Immature natural killer cell (primary cell): ENCODE data around the gene LRP1. TPM values are rescaled to one million over a fixed set of nuclear protein-coding genes. Genes with fewer than 3 reads are reported as not detected.
A peak's percentile ranks its signal among the peaks of the same experiment; 100 is the strongest.

Experiments
- DNase-seq, 3 donors: peaks; one replicate each; pipeline ENCODE4 v3.0.0; 2022; ENCODE audit warnings: mixed read lengths in 1 of 3
- H3K27ac Mint-ChIP-seq, 6 donors: one replicate each; pipeline ENCODE4 v1.8.0; 2020; ENCODE audit warnings: mixed read lengths in 6 of 6, mild to moderate bottlenecking in 5 of 6, inconsistent platforms in 4 of 6, moderate library complexity in 3 of 6
- H3K27me3 Mint-ChIP-seq, 3 donors: one replicate each; pipeline ENCODE4 v1.8.0; 2020 to 2021; ENCODE audit warnings: low read depth in 3 of 3, mild to moderate bottlenecking in 3 of 3, mixed read lengths in 3 of 3, moderate library complexity in 3 of 3, inconsistent platforms in 1 of 3
- H3K36me3 Mint-ChIP-seq, 3 donors: one replicate each; pipeline ENCODE4 v1.8.0; 2020; ENCODE audit warnings: mixed read lengths in 3 of 3, inconsistent platforms in 2 of 3, mild to moderate bottlenecking in 2 of 3
- H3K4me1 Mint-ChIP-seq, 2 donors: one replicate each; pipeline ENCODE4 v1.8.0; 2020; ENCODE audit warnings: inconsistent platforms in 2 of 2, mild to moderate bottlenecking in 2 of 2, mixed read lengths in 2 of 2, moderate library complexity in 1 of 2
- H3K4me3 Mint-ChIP-seq, 5 donors: one replicate each; pipeline ENCODE4 v1.8.0; 2020; ENCODE audit warnings: mild to moderate bottlenecking in 5 of 5, mixed read lengths in 5 of 5, inconsistent platforms in 3 of 5, moderate library complexity in 3 of 5
- H3K9me3 Mint-ChIP-seq, 6 donors: one replicate each; pipeline ENCODE4 v1.8.0; 2020; ENCODE audit warnings: mild to moderate bottlenecking in 6 of 6, mixed read lengths in 6 of 6, inconsistent platforms in 4 of 6, moderate library complexity in 3 of 6
- polyA plus RNA-seq, 3 donors: library from polyadenylated mRNA; unstranded; fragments of 300-500 nt; fragmentation: Illumina TruSeq; gene quantifications; one replicate each; pipeline ENCODE4 v1.2.3, GENCODE V29; 2021

The LRP1 gene
- polyA plus RNA-seq, 3 donors from 2014 or later = 0.08 to 0.22 TPM; not detected in 1

DNA sequence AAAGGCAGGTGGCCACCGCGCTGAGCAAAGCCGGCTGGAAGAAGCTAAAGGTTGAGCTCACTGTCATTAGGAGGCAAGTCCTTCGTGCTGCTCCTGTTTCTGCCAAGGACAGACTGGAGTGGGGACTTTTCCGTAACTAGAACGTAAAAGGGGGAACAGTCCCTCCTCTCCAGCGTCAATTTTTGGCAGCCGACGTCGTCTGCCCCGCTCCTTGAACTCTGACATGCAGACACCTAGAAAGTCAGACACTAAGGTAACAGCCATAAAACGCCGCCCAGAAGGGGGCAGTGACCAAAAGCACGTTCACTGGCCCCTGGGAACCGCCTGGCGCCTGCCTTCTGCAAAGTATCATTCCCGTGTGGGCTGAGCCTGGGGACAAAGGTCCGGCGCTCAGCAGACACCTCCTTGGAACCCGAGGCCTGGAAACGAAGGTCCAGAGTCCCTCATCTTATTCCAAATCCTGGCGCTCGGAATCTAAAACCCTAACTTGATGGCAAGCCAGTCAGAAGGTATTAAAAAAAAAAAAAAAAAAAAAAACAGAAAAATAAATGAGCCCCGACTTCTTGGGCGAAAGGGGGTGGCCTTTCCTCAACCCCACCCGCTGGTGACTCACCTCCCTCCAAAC lies 1.1 kb upstream of the LRP1 start:
- peak overlapping the region in 2 of 6 donors; percentile 5 to 24 for H3K27ac Mint-ChIP-seq
- peak overlapping the region; percentile 79 to 86 (median 84) for H3K4me3 Mint-ChIP-seq
- peak; percentile 24 to 26 (median 25) for DNase-seq
- H3K27me3 Mint-ChIP-seq = peaks cover 8 to 12% (median 9%) of the 10 kb centered on the region in 3 donors
- no peaks in the 10 kb centered on the region for H3K9me3 Mint-ChIP-seq
- peaks cover 5 to 8% of the 10 kb centered on the region in 2 donors for H3K4me1 Mint-ChIP-seq
- peaks cover 0 to 3% (median 0%) of the 10 kb centered on the region in 3 donors for H3K36me3 Mint-ChIP-seq

GRCh38 chr12:57128519-57129247 lies 400 bp downstream of the LRP1 start:
- Mint-ChIP-seq H3K4me3 (peak overlapping the region; percentile 77 to 86 (median 83)), H3K27me3 (peaks cover 7 to 11% (median 9%) of the 10 kb centered on the region in 3 donors), H3K9me3 (no peaks in the 10 kb centered on the region), H3K27ac (no peak overlapping the region), H3K36me3 (peaks cover 0 to 2% (median 0%) of the 10 kb centered on the region in 3 donors), H3K4me1 (peaks cover 5 to 8% of the 10 kb centered on the region in 2 donors)
- DNase-seq = no peak

GRCh38 chr12:57129321-57129842 lies 1.1 kb downstream of the LRP1 start:
- Mint-ChIP-seq H3K4me3 (peak overlapping the region; percentile 62 to 69 (median 67)), H3K27ac (no peak overlapping the region), H3K9me3 (no peaks in the 10 kb centered on the region), H3K36me3 (no peaks in the 10 kb centered on the region), H3K4me1 (peaks cover 5 to 8% of the 10 kb centered on the region in 2 donors), H3K27me3 (peaks cover 7 to 11% (median 11%) of the 10 kb centered on the region in 3 donors)
- DNase-seq = no peak

DNA sequence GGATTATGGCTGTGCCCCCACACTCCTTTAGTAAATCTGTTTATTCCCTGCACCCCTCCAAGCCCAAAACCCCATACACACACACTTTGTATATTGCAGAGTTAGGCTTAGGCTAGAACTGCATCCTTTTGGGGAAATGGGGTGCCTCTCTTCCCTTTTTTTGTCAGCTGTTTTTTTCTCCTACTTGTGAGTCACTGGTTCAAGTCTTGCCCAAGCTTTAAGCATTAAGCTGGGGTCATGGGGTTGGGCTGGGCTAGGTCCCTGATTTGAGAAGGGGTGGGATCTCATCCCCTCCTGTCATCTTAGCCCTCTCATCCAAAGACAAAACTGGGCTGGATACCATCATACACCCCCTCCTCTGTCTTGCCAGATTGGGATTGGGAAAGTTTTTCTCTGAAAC lies 1.6 kb downstream of the LRP1 start:
- H3K4me1 Mint-ChIP-seq = peaks cover 5 to 8% of the 10 kb centered on the region in 2 donors
- no peak overlapping the region for H3K27ac Mint-ChIP-seq
- DNase-seq = no peak
- peak overlapping the region; percentile 62 to 69 (median 67) for H3K4me3 Mint-ChIP-seq
- no peaks in the 10 kb centered on the region for H3K9me3 Mint-ChIP-seq
- peaks cover 7 to 11% (median 7%) of the 10 kb centered on the region in 3 donors for H3K27me3 Mint-ChIP-seq
- H3K36me3 Mint-ChIP-seq = no peaks in the 10 kb centered on the region

GRCh38 chr12:57130941-57131340 lies 2.7 kb downstream of the LRP1 start:
- Mint-ChIP-seq H3K9me3 (no peaks in the 10 kb centered on the region), H3K27ac (no peak overlapping the region), H3K4me3 (no peak overlapping the region), H3K36me3 (no peaks in the 10 kb centered on the region), H3K4me1 (peaks cover 5 to 8% of the 10 kb centered on the region in 2 donors), H3K27me3 (peaks cover 6 to 11% (median 7%) of the 10 kb centered on the region in 3 donors)
- DNase-seq = no peak

- Mint-ChIP-seq H3K36me3 (no peaks in the 10 kb centered on the region), H3K4me1 (peaks cover 4 to 7% of the 10 kb centered on the region in 2 donors), H3K27ac (no peak overlapping the region), H3K27me3 (peaks cover 4 to 9% (median 6%) of the 10 kb centered on the region in 3 donors), H3K9me3 (no peaks in the 10 kb centered on the region), H3K4me3 (peak overlapping the region in 1 of 5 donors; percentile 7)
- DNase-seq = no peak
These were observed 3.8 kb downstream of the LRP1 start for GRCh38 chr12:57131896-57132744.

- Mint-ChIP-seq H3K4me3 (no peak overlapping the region), H3K27me3 (peaks cover 1 to 7% (median 6%) of the 10 kb centered on the region in 3 donors), H3K9me3 (no peaks in the 10 kb centered on the region), H3K27ac (no peak overlapping the region), H3K4me1 (peaks cover 0 to 3% of the 10 kb centered on the region in 2 donors), H3K36me3 (no peaks in the 10 kb centered on the region)
- DNase-seq = no peak
These were observed 4.8 kb downstream of the LRP1 start for GRCh38 chr12:57133013-57133569.

DNA sequence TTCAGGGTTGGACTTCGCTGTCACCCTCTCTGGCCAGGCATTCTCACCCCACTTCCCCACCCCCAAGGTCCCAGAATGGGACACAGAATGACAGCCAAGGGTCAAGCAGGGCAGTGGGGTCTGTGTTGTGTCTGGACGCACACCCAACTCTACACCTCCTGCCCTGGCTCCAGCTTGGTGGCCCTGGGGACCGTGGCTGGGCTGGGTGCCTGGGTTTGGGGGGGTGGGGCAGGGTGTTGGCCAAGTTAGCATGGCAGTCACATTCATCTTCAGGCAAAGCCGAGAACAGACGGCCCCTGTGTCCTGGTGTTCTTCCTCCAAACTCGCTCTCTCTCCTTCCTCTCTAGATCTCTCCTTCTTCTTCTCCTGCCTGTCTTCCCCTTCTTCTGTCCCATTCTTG lies 5.6 kb downstream of the LRP1 start:
- Mint-ChIP-seq H3K27me3 (peaks cover 0 to 7% (median 6%) of the 10 kb centered on the region in 3 donors), H3K27ac (no peak overlapping the region), H3K36me3 (no peaks in the 10 kb centered on the region), H3K9me3 (no peaks in the 10 kb centered on the region), H3K4me3 (no peak overlapping the region), H3K4me1 (peaks cover 0 to 2% of the 10 kb centered on the region in 2 donors)
- DNase-seq = no peak

DNA sequence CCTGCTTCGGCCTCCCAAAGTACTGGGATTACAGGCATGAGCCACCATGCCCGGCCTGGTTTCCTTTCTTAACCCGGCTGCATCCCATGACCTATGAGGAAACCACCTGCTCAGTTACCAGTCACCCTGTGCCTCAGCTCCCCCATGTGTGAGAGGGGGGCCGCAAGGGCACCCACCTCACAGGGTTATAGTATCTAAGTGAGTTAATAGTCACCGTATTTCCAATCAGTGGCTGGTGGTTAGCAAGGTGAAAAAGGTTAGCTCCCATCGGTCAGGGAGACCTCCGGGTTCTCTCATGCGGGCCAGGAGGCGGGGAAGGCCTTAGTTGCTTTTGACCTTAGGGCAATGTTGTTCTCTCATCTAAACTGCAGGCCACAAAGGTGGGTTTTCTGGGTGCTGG lies 6.7 kb downstream of the LRP1 start:
- Mint-ChIP-seq H3K4me1 (no peaks in the 10 kb centered on the region), H3K27ac (no peak overlapping the region), H3K36me3 (no peaks in the 10 kb centered on the region), H3K27me3 (peaks cover 0 to 6% (median 3%) of the 10 kb centered on the region in 3 donors), H3K9me3 (no peaks in the 10 kb centered on the region), H3K4me3 (no peak overlapping the region)
- DNase-seq = no peak

DNA sequence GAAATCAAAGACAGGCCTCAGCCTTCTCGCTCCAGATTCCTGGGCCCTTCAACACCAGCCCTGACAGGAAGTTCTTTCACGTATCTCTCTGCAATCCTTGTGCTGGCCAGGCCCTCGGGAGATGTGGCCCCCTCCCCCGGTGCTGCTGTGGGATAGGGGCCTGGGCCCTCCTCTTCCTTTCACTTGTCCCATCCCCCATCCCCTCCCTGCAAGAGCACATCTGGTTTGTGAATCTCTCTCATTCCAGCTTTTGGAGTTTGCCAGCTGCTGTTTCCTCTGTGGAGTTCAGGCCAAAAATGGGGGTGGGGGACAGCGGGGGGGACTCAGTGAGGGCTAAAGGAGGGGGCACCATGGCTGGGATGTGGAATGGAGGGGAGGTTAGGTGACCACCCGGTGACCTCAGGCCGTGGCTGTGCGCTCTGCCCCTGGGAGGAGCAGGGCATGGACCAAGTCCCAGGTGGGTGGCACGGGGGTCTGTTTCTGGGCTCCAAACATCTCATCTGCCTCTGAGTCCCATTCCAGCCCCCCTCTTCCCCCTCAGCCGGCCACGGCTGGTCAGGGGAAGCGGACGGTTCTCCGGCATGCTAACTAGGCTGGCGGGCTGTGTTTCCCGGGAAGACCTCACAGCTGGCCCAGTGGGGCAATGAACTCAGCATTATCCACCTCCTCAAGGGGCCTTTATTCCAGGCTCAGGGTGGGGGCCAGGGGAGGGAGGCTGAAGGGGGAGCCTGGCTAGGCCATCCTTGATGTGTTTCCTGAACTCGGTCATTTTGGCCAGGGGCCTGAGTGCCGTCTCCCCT lies 7.4 kb downstream of the LRP1 start:
- no peaks in the 10 kb centered on the region for H3K4me1 Mint-ChIP-seq
- DNase-seq = no peak
- H3K27ac Mint-ChIP-seq = no peak overlapping the region
- H3K36me3 Mint-ChIP-seq = no peaks in the 10 kb centered on the region
- H3K27me3 Mint-ChIP-seq = peaks cover 0 to 3% (median 3%) of the 10 kb centered on the region in 3 donors
- no peaks in the 10 kb centered on the region for H3K9me3 Mint-ChIP-seq
- no peak overlapping the region for H3K4me3 Mint-ChIP-seq

DNA sequence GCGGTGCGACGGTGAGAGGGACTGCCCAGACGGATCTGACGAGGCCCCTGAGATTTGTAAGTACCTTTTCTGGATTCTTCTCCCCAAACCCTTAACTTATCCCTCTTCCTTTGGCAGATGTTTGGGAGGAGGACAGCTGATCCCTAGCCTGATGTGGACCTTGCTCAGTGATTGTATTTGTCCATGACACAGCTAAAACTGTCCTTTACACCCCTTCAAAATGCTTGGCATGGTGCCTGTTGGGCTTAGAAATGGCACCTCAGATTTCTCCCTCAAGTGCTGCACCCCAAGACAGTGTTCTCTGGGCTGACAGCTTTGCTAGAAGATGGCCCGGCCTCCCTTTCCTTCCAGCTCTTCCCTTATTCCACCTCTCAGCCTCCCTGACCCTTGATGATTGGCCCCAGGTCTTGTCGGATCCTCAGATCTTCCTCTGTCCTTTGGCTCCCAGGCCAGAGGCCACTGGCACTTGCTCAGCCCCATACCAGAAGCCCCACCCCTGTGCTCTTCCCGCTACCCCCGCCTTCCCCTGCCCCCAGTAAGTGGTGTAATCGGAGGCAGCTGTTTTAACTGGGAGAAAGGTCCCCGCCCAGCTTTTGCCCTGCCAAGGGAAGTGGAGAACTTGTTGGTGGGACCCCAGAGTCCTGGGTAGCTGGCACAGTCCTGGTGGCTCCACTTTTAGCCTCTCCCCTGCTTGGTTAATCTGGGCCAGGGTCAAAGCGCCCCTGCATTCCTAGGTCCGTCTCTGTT lies 10.4 kb downstream of the LRP1 start:
- DNase-seq = no peak
- H3K27me3 Mint-ChIP-seq = peaks cover 0 to 6% (median 3%) of the 10 kb centered on the region in 3 donors
- no peaks in the 10 kb centered on the region for H3K9me3 Mint-ChIP-seq
- H3K36me3 Mint-ChIP-seq = no peaks in the 10 kb centered on the region
- H3K27ac Mint-ChIP-seq = no peak overlapping the region
- no peaks in the 10 kb centered on the region for H3K4me1 Mint-ChIP-seq
- H3K4me3 Mint-ChIP-seq = no peak overlapping the region
